Measurements from ENCODE around the gene OR2T11.
"Not testable (repeated sequence)": the region's sequence is repeated elsewhere in the genome, so short reads cannot be mapped to it uniquely, and the experiment has no call there.

- not testable (repeated sequence) for TF ChIP-seq ZNF138 (CRISPR knock-in tag; conservative IDR thresholded peaks at IDR 0.05); CTCF (IDR thresholded peaks at IDR 0.05); RELA (CRISPR knock-in tag; IDR thresholded peaks at IDR 0.05; ENCODE audit: borderline replicate concordance); ZNF121 (CRISPR knock-in tag; IDR thresholded peaks at IDR 0.05); IRF2 (CRISPR knock-in tag; IDR thresholded peaks at IDR 0.05; ENCODE audit: borderline replicate concordance, low read depth); JUN (CRISPR knock-in tag; IDR thresholded peaks at IDR 0.05); ATF6 (CRISPR knock-in tag; IDR thresholded peaks at IDR 0.05); ZNF232 (CRISPR knock-in tag; IDR thresholded peaks at IDR 0.05); MAX (CRISPR knock-in tag; IDR thresholded peaks at IDR 0.05); ESRRA (CRISPR knock-in tag; IDR thresholded peaks at IDR 0.05; ENCODE audit: borderline replicate concordance); CREM (CRISPR knock-in tag; IDR thresholded peaks at IDR 0.05); JAZF1 (CRISPR knock-in tag; IDR thresholded peaks at IDR 0.05)
These were observed 8.2 kb upstream of the OR2T11 start for GRCh38 chr1:248642971-248643651.

Measured in WTC11 (cell line).